H9 (cell line): ENCODE results near the gene LILRB3. TPM values are rescaled to one million over a fixed set of nuclear protein-coding genes. Genes with fewer than 3 reads are reported as not detected.
"Not testable (repeated sequence)": the region's sequence is repeated elsewhere in the genome, so short reads cannot be mapped to it uniquely, and the experiment has no call there.

Experiments used
- DNase-seq: peaks from one replicate; pipeline ENCODE4 v3.0.0-alpha.2; 2017
- H2AFZ ChIP-seq: one replicate; pipeline ENCODE4 v1.6.1; 2013; ENCODE audit warnings: mild to moderate bottlenecking, low read length, control low read depth, moderate library complexity
- H2AK5ac ChIP-seq: 2 replicates; pipeline ENCODE4 v1.6.1; 2013; ENCODE audit warnings: low read length, control low read depth, mixed read lengths; ENCODE audit not compliant: insufficient read length
- H2BK120ac ChIP-seq: one replicate; pipeline ENCODE4 v1.6.1; 2013; ENCODE audit warnings: low read depth, mild to moderate bottlenecking, low read length, control low read depth, inconsistent platforms; ENCODE audit not compliant: poor library complexity, severe bottlenecking
- H2BK12ac ChIP-seq: 2 replicates; pipeline ENCODE4 v1.6.1; 2013; ENCODE audit warnings: low read length, control low read depth, mixed read lengths, low read depth; ENCODE audit not compliant: insufficient read length
- H2BK15ac ChIP-seq: 2 replicates; pipeline ENCODE4 v1.6.1; 2013; ENCODE audit warnings: low read depth, low read length, control low read depth
- H2BK20ac ChIP-seq: one replicate; pipeline ENCODE4 v1.6.1; 2013; ENCODE audit warnings: low read depth, mild to moderate bottlenecking, low read length, control low read depth, inconsistent platforms; ENCODE audit not compliant: poor library complexity, severe bottlenecking
- H2BK5ac ChIP-seq: 2 replicates; pipeline ENCODE4 v1.6.1; 2013; ENCODE audit warnings: low read length, control low read depth, mixed read lengths; ENCODE audit not compliant: insufficient read length
- H3K14ac ChIP-seq: 2 replicates; pipeline ENCODE4 v1.6.1; 2013; ENCODE audit warnings: low read length, control low read depth; ENCODE audit not compliant: insufficient read depth
- H3K18ac ChIP-seq: 2 replicates; pipeline ENCODE4 v1.6.1; 2013; ENCODE audit warnings: low read depth, mild to moderate bottlenecking, mixed read lengths, low read length, control low read depth; ENCODE audit not compliant: insufficient read length
- H3K23ac ChIP-seq: 2 replicates; pipeline ENCODE4 v1.6.1; 2013; ENCODE audit warnings: low read length, control low read depth, mixed read lengths, low read depth; ENCODE audit not compliant: insufficient read length
- H3K23me2 ChIP-seq: 2 replicates; pipeline ENCODE4 v1.6.1; 2013; ENCODE audit warnings: low read depth, mild to moderate bottlenecking, mixed read lengths, low read length, control low read depth; ENCODE audit not compliant: insufficient read length, poor library complexity, severe bottlenecking
- H3K27ac ChIP-seq: 2 replicates; pipeline ENCODE4 v1.5.1; 2013; ENCODE audit warnings: low read length, control low read depth, mixed read lengths, low read depth; ENCODE audit not compliant: insufficient read length
- H3K27me3 ChIP-seq: 2 replicates; pipeline ENCODE4 v1.6.1; 2013; ENCODE audit warnings: low read length, control low read depth, inconsistent platforms; ENCODE audit not compliant: insufficient read depth
- H3K4ac ChIP-seq: 2 replicates; pipeline ENCODE4 v1.6.1; 2013; ENCODE audit warnings: low read depth, mild to moderate bottlenecking, control low read depth, inconsistent platforms, low read length, moderate library complexity
- H3K4me1 ChIP-seq: 2 replicates; pipeline ENCODE4 v1.6.1; 2013; ENCODE audit warnings: low read length, control low read depth, inconsistent platforms; ENCODE audit not compliant: insufficient read depth
- H3K4me2 ChIP-seq: 2 replicates; pipeline ENCODE4 v1.6.1; 2013; ENCODE audit warnings: low read length, control low read depth, mixed read lengths; ENCODE audit not compliant: insufficient read length, insufficient read depth
- H3K56ac ChIP-seq: 2 replicates; pipeline ENCODE4 v1.6.1; 2013; ENCODE audit warnings: low read depth, mild to moderate bottlenecking, mixed read lengths, low read length, control low read depth; ENCODE audit not compliant: insufficient read length
- H3K79me1 ChIP-seq: 2 replicates; pipeline ENCODE4 v1.6.1; 2013; ENCODE audit warnings: low read depth, mild to moderate bottlenecking, moderate library complexity, low read length, control low read depth, inconsistent platforms; ENCODE audit not compliant: insufficient read depth, poor library complexity, severe bottlenecking
- H3K79me2 ChIP-seq: 2 replicates; pipeline ENCODE4 v1.6.1; 2013; ENCODE audit warnings: low read length, control low read depth, inconsistent platforms; ENCODE audit not compliant: insufficient read depth
- H3K9ac ChIP-seq: 2 replicates; pipeline ENCODE4 v1.6.1; 2013; ENCODE audit warnings: low read length, control low read depth, mixed read lengths; ENCODE audit not compliant: insufficient read length; ENCODE audit errors: extremely low read depth
- H3K9me3 ChIP-seq: one replicate; pipeline ENCODE4 v1.6.1; 2013; ENCODE audit warnings: low read depth, low read length, inconsistent platforms; ENCODE audit not compliant: control insufficient read depth
- H3T11ph ChIP-seq: one replicate; pipeline ENCODE4 v1.6.1; 2013; ENCODE audit warnings: mild to moderate bottlenecking, low read length, control low read depth, inconsistent platforms
- H4K20me1 ChIP-seq: one replicate; pipeline ENCODE4 v1.6.1; 2013; ENCODE audit not compliant: control insufficient read depth, insufficient read length, insufficient read depth
- H4K5ac ChIP-seq: 2 replicates; pipeline ENCODE4 v1.6.1; 2013; ENCODE audit warnings: low read depth, mild to moderate bottlenecking, mixed read lengths, low read length, control low read depth; ENCODE audit not compliant: insufficient read length
- H4K8ac ChIP-seq: replicated peaks from 2 replicates; pipeline ENCODE4 v1.6.1; 2013; ENCODE audit warnings: low read length, control low read depth, mixed read lengths, low read depth; ENCODE audit not compliant: insufficient read length
- H4K91ac ChIP-seq: 2 replicates; pipeline ENCODE4 v1.6.1; 2013; ENCODE audit warnings: low read depth, mild to moderate bottlenecking, moderate library complexity, mixed read lengths, low read length, control low read depth; ENCODE audit not compliant: insufficient read length
- H3K27ac Mint-ChIP-seq, 3 experiments: 2 replicates in 2 of 3; 3 replicates in 1 of 3; pipeline ENCODE4 v1.8.0; 2020 to 2021; ENCODE audit warnings: mixed read lengths in 3 of 3, mild to moderate bottlenecking in 1 of 3, moderate library complexity in 1 of 3
- H3K27me3 Mint-ChIP-seq: 2 replicates; pipeline ENCODE4 v1.8.0; 2021; ENCODE audit warnings: low read depth, mild to moderate bottlenecking, moderate library complexity, mixed read lengths
- H3K36me3 Mint-ChIP-seq, 3 experiments: 2 replicates in 2 of 3; 3 replicates in 1 of 3; pipeline ENCODE4 v1.8.0; 2020 to 2021; ENCODE audit warnings: low read depth in 3 of 3, mixed read lengths in 3 of 3; ENCODE audit not compliant: insufficient read depth in 1 of 3
- H3K4me1 Mint-ChIP-seq, 2 experiments: 2 replicates each; pipeline ENCODE4 v1.8.0; 2020; ENCODE audit warnings: mixed read lengths in 2 of 2
- H3K4me3 Mint-ChIP-seq, 2 experiments: 2 replicates in 1 of 2; 3 replicates in 1 of 2; pipeline ENCODE4 v1.8.0; 2020 to 2021; ENCODE audit warnings: mild to moderate bottlenecking in 2 of 2, mixed read lengths in 2 of 2, moderate library complexity in 1 of 2
- H3K9me3 Mint-ChIP-seq, 2 experiments: 2 replicates in 1 of 2; 3 replicates in 1 of 2; pipeline ENCODE4 v1.8.0; 2020; ENCODE audit warnings: mild to moderate bottlenecking in 2 of 2, mixed read lengths in 2 of 2, moderate library complexity in 1 of 2
- WGBS: extraction: QIAGEN DNeasy Blood & Tissue Kit; methylation state at CpG from one replicate; pipeline ENCODE4 v1.1.7; 2013; ENCODE audit warnings: missing lambda C conversion rate, low lambda C conversion rate, mixed read lengths; ENCODE audit not compliant: insufficient read length; ENCODE audit errors: extremely low coverage; 5-methylcytosine and 5-hydroxymethylcytosine counted together
- total RNA-seq: library from RNA; stranded (reverse); gene quantifications from 2 replicates; pipeline ENCODE4 v1.2.1, GENCODE V29; 2021

LILRB3 gene
- total RNA-seq, 1 experiment from 2014 or later = not detected

- H3K23ac ChIP-seq, H3K14ac ChIP-seq, DNase-seq, H3K79me2 ChIP-seq, H3K27me3 ChIP-seq, H3K27ac Mint-ChIP-seq, H3K79me1 ChIP-seq, H3K4me2 ChIP-seq, H3T11ph ChIP-seq, H2AFZ ChIP-seq, H3K4me1 Mint-ChIP-seq, H3K9ac ChIP-seq, H2BK20ac ChIP-seq, H3K4me3 Mint-ChIP-seq, H3K23me2 ChIP-seq, H4K8ac ChIP-seq, H2BK12ac ChIP-seq, H3K36me3 Mint-ChIP-seq, H2BK120ac ChIP-seq, H3K18ac ChIP-seq, H3K9me3 ChIP-seq, H3K4ac ChIP-seq, H3K27ac ChIP-seq, H4K20me1 ChIP-seq, H3K4me1 ChIP-seq, H2BK15ac ChIP-seq, H2AK5ac ChIP-seq, H4K91ac ChIP-seq, H4K5ac ChIP-seq, H2BK5ac ChIP-seq, H3K56ac ChIP-seq: not testable (repeated sequence)
- WGBS = no CpG with 5 or more reads among the region's 22 CpGs
- Mint-ChIP-seq H3K9me3 (peaks cover 0 to 18% of the 10 kb centered on the region in 2 experiments; a peak in 2 of 5 replicates), H3K27me3 (peaks cover 42% of the 10 kb centered on the region)
Observed at GRCh38 chr19:54240372-54241336, 17.8 kb upstream of the LILRB3 start.

DNA sequence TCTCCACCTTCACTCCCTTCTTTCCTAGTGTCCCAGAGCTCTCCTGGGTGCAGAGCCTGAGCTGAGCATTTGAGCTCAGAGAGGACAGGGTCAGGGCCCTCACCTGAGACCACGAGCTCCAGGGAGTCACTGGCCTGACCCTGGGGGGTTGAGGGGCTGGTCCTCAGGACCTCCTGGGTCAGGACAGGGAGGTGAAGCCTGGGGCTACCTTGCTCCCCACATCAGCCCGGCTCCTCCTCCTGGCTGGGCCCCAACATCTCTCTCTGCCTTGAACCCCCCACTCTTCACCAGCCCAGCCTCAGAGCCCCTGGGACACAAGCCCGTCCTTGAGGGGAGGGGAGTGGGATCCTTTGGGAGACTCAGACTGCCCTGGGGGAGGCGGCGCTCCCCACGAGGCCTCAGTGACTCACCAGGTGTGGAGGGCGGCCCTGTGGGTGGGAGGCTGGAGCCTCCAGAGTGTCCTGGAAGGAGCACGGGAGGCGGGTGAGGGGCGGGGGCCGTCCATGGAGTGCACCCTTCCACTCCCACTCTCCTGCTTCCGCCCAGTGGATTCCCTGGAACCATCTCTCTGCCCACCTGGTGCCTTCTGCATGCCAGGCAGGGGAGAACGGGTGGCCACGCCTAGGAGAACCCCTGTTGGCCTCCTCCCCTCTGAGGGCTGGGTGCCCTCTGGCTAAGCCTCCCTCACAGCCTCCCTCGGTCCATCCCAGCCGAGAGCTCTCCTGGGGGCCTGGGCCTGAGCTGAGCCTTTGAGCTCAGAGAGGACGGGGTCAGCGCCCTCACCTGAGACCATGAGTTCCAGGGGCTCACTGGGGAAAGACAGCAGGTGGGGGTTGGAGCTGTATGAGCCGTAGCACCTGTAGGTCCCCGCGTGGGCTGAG is 16.9 kb upstream of the LILRB3 start:
- H3K14ac ChIP-seq, H3K9ac ChIP-seq, H3K4me2 ChIP-seq, H3K4me1 Mint-ChIP-seq, H2AFZ ChIP-seq, H2AK5ac ChIP-seq, H2BK12ac ChIP-seq, H3K4ac ChIP-seq, H3K4me1 ChIP-seq, H3T11ph ChIP-seq, H2BK5ac ChIP-seq, H3K18ac ChIP-seq, H3K23me2 ChIP-seq, H3K27ac Mint-ChIP-seq, H3K9me3 ChIP-seq, H4K8ac ChIP-seq, H2BK20ac ChIP-seq, H3K27me3 ChIP-seq, H4K91ac ChIP-seq, H4K20me1 ChIP-seq, H3K79me2 ChIP-seq, H2BK120ac ChIP-seq, H3K79me1 ChIP-seq, H3K36me3 Mint-ChIP-seq, H4K5ac ChIP-seq, H3K27ac ChIP-seq, H2BK15ac ChIP-seq, H3K4me3 Mint-ChIP-seq, H3K56ac ChIP-seq, DNase-seq, H3K23ac ChIP-seq: not testable (repeated sequence)
- WGBS = no CpG with 5 or more reads among the region's 21 CpGs
- H3K27me3 Mint-ChIP-seq = peaks cover 52% of the 10 kb centered on the region
- peaks cover 3 to 24% of the 10 kb centered on the region in 2 experiments; a peak in 3 of 5 replicates for H3K9me3 Mint-ChIP-seq
